Hepatocyte (in vitro differentiated cells): ENCODE measurements around the gene FNDC3B. TPM values are rescaled to one million over a fixed set of nuclear protein-coding genes. Genes with fewer than 3 reads are reported as not detected.

ENCODE experiments used
- DNase-seq: peaks from one replicate; pipeline ENCODE4 v3.0.0-alpha.2; 2016; ENCODE audit warnings: low spot score
- H2AFZ ChIP-seq: fragments of 200-600 bp; sonication (generic); 2 replicates; pipeline ENCODE4 v1.6.0; 2016; ENCODE audit warnings: antibody characterized with exemption, mild to moderate bottlenecking
- H3K27ac ChIP-seq: fragments of 200-600 bp; sonication (generic); 2 replicates; pipeline ENCODE4 v1.5.1; 2016; ENCODE audit warnings: mild to moderate bottlenecking
- H3K27me3 ChIP-seq: fragments of 200-600 bp; sonication (generic); 2 replicates; pipeline ENCODE4 v1.6.1; 2016
- H3K36me3 ChIP-seq: fragments of 200-600 bp; sonication (generic); replicated peaks from 2 replicates; pipeline ENCODE4 v1.5.1; 2016; ENCODE audit warnings: low read depth; ENCODE audit not compliant: insufficient read depth
- H3K4me1 ChIP-seq: fragments of 200-600 bp; sonication (generic); 2 replicates; pipeline ENCODE4 v1.5.1; 2016; ENCODE audit warnings: mild to moderate bottlenecking, moderate library complexity; ENCODE audit not compliant: insufficient read depth
- H3K4me2 ChIP-seq: fragments of 200-600 bp; sonication (generic); 2 replicates; pipeline ENCODE4 v1.6.0; 2016
- H3K4me3 ChIP-seq: fragments of 200-600 bp; sonication (generic); 2 replicates; pipeline ENCODE4 v1.5.1; 2016; ENCODE audit warnings: mild to moderate bottlenecking
- H3K79me2 ChIP-seq: fragments of 200-600 bp; sonication (generic); 2 replicates; pipeline ENCODE4 v1.6.0; 2017; ENCODE audit warnings: mild to moderate bottlenecking
- H3K9me2 ChIP-seq: fragments of 200-600 bp; sonication (generic); replicated peaks from 2 replicates; pipeline ENCODE4 v1.6.0; 2017; ENCODE audit warnings: mild to moderate bottlenecking; ENCODE audit not compliant: insufficient read depth
- H3K9me3 ChIP-seq: fragments of 200-600 bp; sonication (generic); 2 replicates; pipeline ENCODE4 v1.5.1; 2016; ENCODE audit warnings: low read depth, mild to moderate bottlenecking
- H4K20me1 ChIP-seq: fragments of 200-600 bp; sonication (generic); 2 replicates; pipeline ENCODE4 v1.6.0; 2016; ENCODE audit warnings: mild to moderate bottlenecking; ENCODE audit not compliant: insufficient read depth, poor library complexity, severe bottlenecking
- EZH2 ChIP-seq: fragments of 200-600 bp; sonication (generic); IDR thresholded peaks from 2 replicates; pipeline ENCODE4 v1.6.1; 2016; ENCODE audit warnings: antibody characterized with exemption, mild to moderate bottlenecking, borderline replicate concordance
- EZH2phosphoT487 ChIP-seq: fragments of 200-600 bp; sonication (generic); IDR thresholded peaks from one replicate; pipeline ENCODE4 v1.6.1; 2018; ENCODE audit warnings: antibody characterized with exemption, mild to moderate bottlenecking, low read depth, moderate library complexity; ENCODE audit not compliant: unreplicated experiment, severe bottlenecking
- WGBS: methylation state at CpG from one replicate; pipeline ENCODE4 v1.1.6; 2016; ENCODE audit warnings: low lambda C conversion rate; ENCODE audit errors: missing lambda C conversion rate; 5-methylcytosine and 5-hydroxymethylcytosine counted together
- polyA plus RNA-seq: library from polyadenylated mRNA; unstranded; fragments of >200 nt; fragmentation: Nextera tagmentation; extraction: Ambion mirVana; gene quantifications from 2 replicates; pipeline ENCODE4 v1.2.1, GENCODE V29; 2016
- total RNA-seq: library from RNA; depleted of rRNA; stranded (reverse); fragments of >200 nt; gene quantifications from 2 replicates; pipeline ENCODE4 v1.2.3, GENCODE V29; 2014
- TF ChIP-seq, protein P1 (sequence below): fragments of 200-600 bp; sonication (generic); IDR thresholded peaks from 2 replicates; pipeline ENCODE4 v1.5.1; 2016; ENCODE audit warnings: antibody characterized with exemption, mild to moderate bottlenecking; ENCODE audit not compliant: poor library complexity

The FNDC3B gene
- total and polyA plus RNA-seq, 2 experiments from 2014 or later = 61.2 to 113 TPM

DNA sequence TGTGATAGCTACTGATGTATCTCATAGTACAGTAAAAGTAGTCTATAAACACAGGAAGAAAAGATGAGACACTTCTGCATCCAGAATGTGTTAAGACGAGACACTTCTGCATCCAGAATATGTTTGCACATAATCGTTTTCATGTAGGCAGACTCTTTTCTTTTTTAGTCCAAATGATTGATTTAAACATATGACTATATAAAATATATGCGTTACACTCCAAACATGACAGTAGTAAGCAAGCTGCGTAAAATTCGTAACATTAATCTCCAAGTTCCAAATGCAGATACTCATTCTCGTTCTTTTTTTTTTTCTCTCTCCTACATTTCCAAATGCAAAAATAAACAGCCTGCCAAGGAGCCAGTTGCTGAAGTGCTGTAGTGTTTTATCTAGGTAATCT, 82.6 kb downstream of the FNDC3B start:
- H3K4me1 ChIP-seq = peaks cover 30% of the 10 kb centered on the region
- no peak overlapping the region for H3K4me3 ChIP-seq
- H3K36me3 ChIP-seq = no peaks in the 10 kb centered on the region
- WGBS = 73% methylated on average over 6 of the region's 6 CpGs
- no peak overlapping the region for H2AFZ ChIP-seq
- TF ChIP-seq, protein P1, sequence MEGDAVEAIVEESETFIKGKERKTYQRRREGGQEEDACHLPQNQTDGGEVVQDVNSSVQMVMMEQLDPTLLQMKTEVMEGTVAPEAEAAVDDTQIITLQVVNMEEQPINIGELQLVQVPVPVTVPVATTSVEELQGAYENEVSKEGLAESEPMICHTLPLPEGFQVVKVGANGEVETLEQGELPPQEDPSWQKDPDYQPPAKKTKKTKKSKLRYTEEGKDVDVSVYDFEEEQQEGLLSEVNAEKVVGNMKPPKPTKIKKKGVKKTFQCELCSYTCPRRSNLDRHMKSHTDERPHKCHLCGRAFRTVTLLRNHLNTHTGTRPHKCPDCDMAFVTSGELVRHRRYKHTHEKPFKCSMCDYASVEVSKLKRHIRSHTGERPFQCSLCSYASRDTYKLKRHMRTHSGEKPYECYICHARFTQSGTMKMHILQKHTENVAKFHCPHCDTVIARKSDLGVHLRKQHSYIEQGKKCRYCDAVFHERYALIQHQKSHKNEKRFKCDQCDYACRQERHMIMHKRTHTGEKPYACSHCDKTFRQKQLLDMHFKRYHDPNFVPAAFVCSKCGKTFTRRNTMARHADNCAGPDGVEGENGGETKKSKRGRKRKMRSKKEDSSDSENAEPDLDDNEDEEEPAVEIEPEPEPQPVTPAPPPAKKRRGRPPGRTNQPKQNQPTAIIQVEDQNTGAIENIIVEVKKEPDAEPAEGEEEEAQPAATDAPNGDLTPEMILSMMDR = no peak
- peaks cover 80% of the 10 kb centered on the region for H3K79me2 ChIP-seq
- H3K9me3 ChIP-seq = no peaks in the 10 kb centered on the region
- DNase-seq = no peak
- no peaks in the 10 kb centered on the region for H3K27me3 ChIP-seq
- H3K27ac ChIP-seq = no peak overlapping the region
- H3K4me2 ChIP-seq = no peak overlapping the region
- H4K20me1 ChIP-seq = no peaks in the 10 kb centered on the region
- no peaks in the 10 kb centered on the region for H3K9me2 ChIP-seq

DNA sequence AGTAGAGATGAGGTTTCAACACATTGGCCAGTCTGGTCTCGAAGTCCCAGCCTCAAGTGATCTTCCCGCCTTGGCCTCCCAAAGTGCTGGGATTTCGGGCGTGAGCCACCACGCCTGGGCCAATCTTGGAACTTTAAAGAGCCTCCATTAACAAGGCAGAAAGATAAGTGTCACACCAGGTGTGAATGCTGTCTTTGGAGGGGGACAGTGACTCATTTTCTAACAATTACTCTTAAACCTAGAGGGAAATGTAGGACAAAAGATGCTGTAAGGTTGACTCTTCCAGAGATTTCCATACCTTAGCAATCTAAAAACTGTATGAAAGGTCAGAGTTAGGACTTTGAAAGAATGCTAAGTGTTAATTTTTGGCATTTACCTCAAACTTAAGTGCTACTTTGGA, 84.9 kb downstream of the FNDC3B start:
- Histone ChIP-seq H3K9me2 (no peaks in the 10 kb centered on the region), H3K9me3 (no peaks in the 10 kb centered on the region), H4K20me1 (no peaks in the 10 kb centered on the region), H3K79me2 (peaks cover 84% of the 10 kb centered on the region), H3K36me3 (no peaks in the 10 kb centered on the region), H3K27me3 (no peaks in the 10 kb centered on the region), H2AFZ (no peak overlapping the region), H3K4me1 (peaks cover 50% of the 10 kb centered on the region), H3K4me3 (no peak overlapping the region), H3K4me2 (no peak overlapping the region), H3K27ac (no peak overlapping the region)
- no peak for TF ChIP-seq EZH2phosphoT487
- TF ChIP-seq EZH2 = no peak
- TF ChIP-seq, protein P1 = no peak
- 93% methylated on average over 5 of the region's 5 CpGs for WGBS
- DNase-seq = no peak

DNA sequence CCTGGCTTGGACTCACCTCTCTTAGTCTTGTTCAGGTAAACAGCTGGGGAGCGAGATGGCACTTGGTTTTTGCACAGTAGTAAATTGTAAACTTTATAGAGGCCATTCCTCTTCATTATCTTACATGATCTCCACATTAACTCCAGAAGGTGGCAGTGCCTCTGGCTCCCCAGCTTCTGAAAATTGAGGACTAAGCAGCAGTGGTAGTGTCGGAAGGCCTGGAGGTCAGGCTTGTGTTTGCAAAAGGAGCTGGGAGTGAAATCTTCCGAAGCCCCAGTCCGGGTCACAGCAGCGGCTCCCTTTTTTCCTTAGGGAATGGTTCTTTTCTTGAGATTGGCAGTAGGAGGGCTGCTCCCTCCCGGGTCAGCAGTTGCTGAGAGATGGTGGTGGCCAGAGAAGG, 85.7 kb downstream of the FNDC3B start:
- TF ChIP-seq EZH2phosphoT487 (no peak), EZH2 (no peak)
- TF ChIP-seq, protein P1 = peak; percentile 12
- Histone ChIP-seq H2AFZ (no peak overlapping the region), H3K9me2 (no peaks in the 10 kb centered on the region), H3K27ac (peak overlapping the region; percentile 71), H3K4me2 (peak overlapping the region; percentile 57), H3K9me3 (no peaks in the 10 kb centered on the region), H3K27me3 (no peaks in the 10 kb centered on the region), H3K79me2 (peaks cover 84% of the 10 kb centered on the region), H4K20me1 (no peaks in the 10 kb centered on the region), H3K4me1 (peaks cover 54% of the 10 kb centered on the region), H3K4me3 (no peak overlapping the region), H3K36me3 (no peaks in the 10 kb centered on the region)
- DNase-seq = no peak
- WGBS = 87% methylated on average over 6 of the region's 6 CpGs

DNA sequence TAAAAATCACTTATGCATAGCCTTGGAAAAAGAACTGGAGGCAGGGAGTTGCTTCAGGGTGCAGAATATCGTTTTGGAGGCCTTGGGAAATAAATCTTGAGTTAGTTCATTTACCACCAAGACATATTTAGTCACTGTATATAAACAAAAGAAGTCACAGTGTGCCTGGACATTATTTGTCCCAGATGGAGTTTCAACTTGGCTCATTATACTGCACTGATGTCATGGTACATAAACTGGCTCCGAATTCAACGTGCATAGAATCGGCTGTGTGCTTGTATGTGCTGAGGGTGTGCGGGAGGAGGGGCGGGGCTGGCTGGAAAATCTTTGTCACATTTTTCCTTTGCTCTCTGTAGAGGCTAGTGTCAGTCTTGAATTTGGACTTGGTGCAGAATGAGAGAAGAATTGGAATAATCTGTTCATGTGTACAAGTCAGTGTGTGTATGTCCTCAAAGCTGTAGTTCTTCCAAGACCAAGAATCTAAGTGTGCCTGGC, 86.6 kb downstream of the FNDC3B start:
- peak overlapping the region; percentile 57 for H3K4me2 ChIP-seq
- no peaks in the 10 kb centered on the region for H4K20me1 ChIP-seq
- DNase-seq = peak; percentile 67

More for the DNA sequence above, 86.6 kb downstream of the FNDC3B start:
- no peaks in the 10 kb centered on the region for H3K27me3 ChIP-seq
- TF ChIP-seq EZH2 (no peak), EZH2phosphoT487 (no peak)
- TF ChIP-seq, protein P1 = no peak
- H3K27ac ChIP-seq = peak overlapping the region; percentile 71
- no peak overlapping the region for H2AFZ ChIP-seq
- WGBS = 48% methylated on average over 6 of the region's 6 CpGs
- H3K9me2 ChIP-seq = no peaks in the 10 kb centered on the region
- peaks cover 56% of the 10 kb centered on the region for H3K4me1 ChIP-seq
- peaks cover 79% of the 10 kb centered on the region for H3K79me2 ChIP-seq
- no peaks in the 10 kb centered on the region for H3K9me3 ChIP-seq
- no peak overlapping the region for H3K4me3 ChIP-seq
- no peaks in the 10 kb centered on the region for H3K36me3 ChIP-seq
